Effector memory CD4-positive, alpha-beta T cell (primary cell): ENCODE data around the gene FAM72A.
"Not testable (repeated sequence)": the region's sequence is repeated elsewhere in the genome, so short reads cannot be mapped to it uniquely, and the experiment has no call there.

Experiments used
- DNase-seq, 3 donors: peaks; one replicate each; pipeline ENCODE4 v3.0.0-alpha.2; 2020
- H3K27ac ChIP-seq: 2 replicates; pipeline ENCODE4 v1.7.0; 2013; ENCODE audit warnings: mild to moderate bottlenecking, low read length, moderate library complexity; ENCODE audit not compliant: insufficient read depth, poor library complexity, severe bottlenecking
- H3K27me3 ChIP-seq: replicated peaks from 2 replicates; pipeline ENCODE4 v1.7.0; 2013; ENCODE audit warnings: mild to moderate bottlenecking, low read length; ENCODE audit not compliant: insufficient read depth, control insufficient read depth, poor library complexity, severe bottlenecking
- H3K36me3 ChIP-seq: 2 replicates; pipeline ENCODE4 v1.7.0; 2013; ENCODE audit warnings: mild to moderate bottlenecking, low read length, moderate library complexity; ENCODE audit not compliant: control insufficient read depth, insufficient read depth
- H3K4me1 ChIP-seq: 2 replicates; pipeline ENCODE4 v1.7.0; 2013; ENCODE audit warnings: low read length, mild to moderate bottlenecking; ENCODE audit not compliant: control insufficient read depth, insufficient read depth, poor library complexity, severe bottlenecking
- H3K4me3 ChIP-seq: 2 replicates; pipeline ENCODE4 v1.7.0; 2013; ENCODE audit warnings: low read length, low read depth, mild to moderate bottlenecking; ENCODE audit not compliant: insufficient read depth, poor library complexity, severe bottlenecking
- H3K9me3 ChIP-seq: 2 replicates; pipeline ENCODE4 v1.7.0; 2013; ENCODE audit warnings: mild to moderate bottlenecking, low read length, moderate library complexity; ENCODE audit not compliant: control insufficient read depth

The FAM72A gene

GRCh38 chr1:206215600-206216392 lies 13.2 kb upstream of the FAM72A start:
- not testable (repeated sequence) for H3K27me3 ChIP-seq, H3K4me3 ChIP-seq, H3K27ac ChIP-seq, DNase-seq, H3K4me1 ChIP-seq, H3K9me3 ChIP-seq, H3K36me3 ChIP-seq

- H3K27me3 ChIP-seq, H3K4me1 ChIP-seq, H3K27ac ChIP-seq, H3K36me3 ChIP-seq, H3K9me3 ChIP-seq, DNase-seq, H3K4me3 ChIP-seq: not testable (repeated sequence)
Measured at GRCh38 chr1:206210802-206211201, 8.2 kb upstream of the FAM72A start.

- H3K36me3 ChIP-seq, H3K9me3 ChIP-seq, H3K27ac ChIP-seq, H3K4me3 ChIP-seq, DNase-seq, H3K4me1 ChIP-seq, H3K27me3 ChIP-seq: not testable (repeated sequence)
Measured at GRCh38 chr1:206205569-206205968, 2.9 kb upstream of the FAM72A start.

GRCh38 chr1:206204871-206205270 lies 2.2 kb upstream of the FAM72A start:
- not testable (repeated sequence) for H3K27me3 ChIP-seq, H3K4me1 ChIP-seq, H3K36me3 ChIP-seq, DNase-seq, H3K27ac ChIP-seq, H3K9me3 ChIP-seq
- peak overlapping the region; percentile 39 for H3K4me3 ChIP-seq

- not testable (repeated sequence) for H3K27ac ChIP-seq, H3K4me1 ChIP-seq, DNase-seq, H3K36me3 ChIP-seq, H3K4me3 ChIP-seq, H3K9me3 ChIP-seq, H3K27me3 ChIP-seq
Measured at GRCh38 chr1:206204159-206204511, 1.5 kb upstream of the FAM72A start.

GRCh38 chr1:206203364-206204158 lies 922 bp upstream of the FAM72A start, which contains the start of gene SRGAP2:
Gene SRGAP2 (plus strand): TSS chr1:206203541. CDS start chr1:206205971, 2,430 bp downstream.
- DNase-seq: peak; percentile 24 to 51 (median 43)
- H3K4me3 ChIP-seq: peak within 1 kb of the TSS; percentile 49
- H3K4me1 ChIP-seq, H3K27me3 ChIP-seq, H3K36me3 ChIP-seq, H3K9me3 ChIP-seq, H3K27ac ChIP-seq: not testable (repeated sequence)

- not testable (repeated sequence) for H3K4me3 ChIP-seq, H3K36me3 ChIP-seq, H3K4me1 ChIP-seq, H3K9me3 ChIP-seq, H3K27ac ChIP-seq, H3K27me3 ChIP-seq, DNase-seq
Measured at GRCh38 chr1:206196748-206197424, 5.8 kb downstream of the FAM72A start.

- not testable (repeated sequence) for H3K27ac ChIP-seq, H3K36me3 ChIP-seq, H3K27me3 ChIP-seq, DNase-seq, H3K4me3 ChIP-seq, H3K9me3 ChIP-seq, H3K4me1 ChIP-seq
Measured at GRCh38 chr1:206195182-206195581, 7.5 kb downstream of the FAM72A start.

GRCh38 chr1:206186826-206187225 lies 15.8 kb downstream of the FAM72A start:
- not testable (repeated sequence) for DNase-seq, H3K9me3 ChIP-seq, H3K36me3 ChIP-seq

GRCh38 chr1:206185778-206186177 lies 16.9 kb downstream of the FAM72A start:
- not testable (repeated sequence) for H3K4me1 ChIP-seq, H3K27me3 ChIP-seq, H3K9me3 ChIP-seq, H3K36me3 ChIP-seq, H3K27ac ChIP-seq, H3K4me3 ChIP-seq, DNase-seq

More at GRCh38 chr1:206186826-206187225, 15.8 kb downstream of the FAM72A start:
- H3K27me3 ChIP-seq, H3K4me1 ChIP-seq, H3K27ac ChIP-seq, H3K4me3 ChIP-seq: not testable (repeated sequence)
